ENCODE data around the gene ANAPC7.

DNA sequence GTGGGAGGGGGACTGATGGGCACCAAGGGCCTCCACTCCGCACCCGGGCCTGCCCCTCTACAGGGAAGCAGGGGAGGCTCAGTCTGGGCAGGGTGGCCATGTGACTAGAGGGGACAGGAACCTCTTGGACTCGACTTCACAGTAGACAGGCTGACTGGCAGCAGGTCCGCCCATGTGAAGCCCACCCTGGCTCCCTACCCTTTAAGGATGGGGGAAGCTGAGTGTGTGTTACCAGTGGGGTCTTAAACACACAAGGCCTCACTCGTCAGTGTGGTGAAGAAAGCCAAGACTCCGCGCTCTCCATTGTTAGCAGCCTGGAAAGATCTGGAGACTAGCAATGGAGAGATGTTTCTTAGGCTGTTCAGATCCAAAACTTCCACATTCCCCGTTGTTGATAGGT lies 52.4 kb downstream of the ANAPC7 start:
- TF ChIP-seq POLR2A (IDR thresholded peaks at IDR 0.05; ENCODE audit: low read length) (no peak), GATA1 (IDR thresholded peaks at IDR 0.05; ENCODE audit: low read depth, low read length) (no peak)

Measured in erythroblast (primary cell).